ENCODE results near the gene S100A5. TPM values are rescaled to one million over a fixed set of nuclear protein-coding genes. Genes with fewer than 3 reads are reported as not detected.
"Not testable (repeated sequence)": the region's sequence is repeated elsewhere in the genome, so short reads cannot be mapped to it uniquely, and the experiment has no call there.

The S100A5 gene, protein sequence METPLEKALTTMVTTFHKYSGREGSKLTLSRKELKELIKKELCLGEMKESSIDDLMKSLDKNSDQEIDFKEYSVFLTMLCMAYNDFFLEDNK
- total RNA-seq = 1 to 10 TPM; 3.2 to 9.6 TPM

DNA sequence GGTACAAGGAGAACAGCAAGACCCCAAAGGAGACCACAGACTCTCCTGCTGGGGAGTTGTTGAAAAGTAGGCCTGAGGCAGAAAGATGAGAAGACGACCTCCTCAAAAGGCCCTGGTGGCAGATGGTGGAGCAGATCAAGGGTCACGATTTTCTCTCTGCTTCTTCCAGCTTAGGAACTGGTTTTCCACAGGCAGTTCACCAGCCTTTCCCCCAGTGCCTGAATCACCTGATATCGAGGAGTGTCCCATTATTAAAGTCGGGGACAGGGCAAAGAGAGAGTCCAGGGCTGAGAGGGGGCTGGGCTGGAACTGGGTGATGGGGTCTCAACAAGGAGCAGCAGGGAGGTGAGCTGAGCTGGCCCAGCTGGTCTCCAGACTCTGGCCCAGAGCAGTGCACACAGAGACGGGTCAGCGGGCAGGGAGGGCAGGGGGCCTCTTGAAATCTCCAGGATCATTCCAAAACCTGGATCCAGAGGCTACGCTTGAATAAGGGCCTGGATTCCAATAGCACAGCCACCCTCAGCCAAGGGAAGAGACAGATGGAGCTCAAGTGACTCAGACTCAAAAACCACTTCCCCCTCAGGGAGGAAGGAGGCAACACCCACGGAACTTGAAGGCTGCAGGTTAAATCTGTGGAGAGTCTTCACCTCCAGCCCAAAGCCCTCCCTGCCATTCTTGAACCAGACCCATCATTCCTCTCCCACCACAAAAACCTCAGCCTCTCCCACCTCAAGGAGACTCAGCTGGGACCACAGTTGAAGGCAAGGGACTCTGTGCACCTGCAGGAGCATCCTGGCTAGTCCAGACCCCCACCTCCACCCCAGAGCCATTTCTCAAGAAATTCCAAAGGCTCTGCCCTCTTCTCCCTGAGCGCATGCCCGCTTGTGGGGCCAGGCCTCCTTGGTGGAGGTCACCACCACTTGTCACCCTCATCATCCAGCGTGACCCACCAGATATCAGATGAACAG, at the start of gene S100A5:
Gene S100A5 (minus strand): TSS at position 541 of the 968 bp plus-strand sequence. CDS start 743 bp downstream, outside the sequence.
- Mint-ChIP-seq H3K9me3 (no peaks in the 10 kb centered on the region), H3K27ac (peak within 1 kb of the TSS; percentile 98), H3K4me1 (peaks cover 55% of the 10 kb centered on the region), H3K36me3 (ENCODE audit: low read depth) (peaks cover 54% of the 10 kb centered on the region), H3K4me3 (peak within 1 kb of the TSS; percentile 98), H3K27me3 (no peaks in the 10 kb centered on the region)
- ATAC-seq (replicated peaks) = peak; percentile 15

DNA sequence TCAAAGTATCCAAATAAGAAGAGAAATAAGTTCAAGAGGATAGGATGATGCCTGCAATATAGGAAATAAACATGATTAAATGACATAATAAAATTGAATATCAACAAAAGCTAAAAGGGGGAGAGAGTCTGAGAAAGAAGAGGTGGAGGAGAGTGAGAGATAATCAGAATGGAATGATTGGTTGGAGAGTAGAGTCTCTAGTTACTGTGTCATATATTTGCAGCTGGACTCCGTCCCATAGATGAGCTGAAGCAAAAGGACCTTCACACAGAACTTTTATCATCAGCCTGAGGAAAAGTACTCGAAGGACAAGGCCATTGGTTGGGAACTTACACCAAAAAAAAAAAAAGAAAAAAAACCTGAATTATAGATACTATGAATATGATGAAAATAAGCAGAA, 47.7 kb upstream of the S100A5 start:
- ATAC-seq (replicated peaks) = no peak
- Mint-ChIP-seq H3K27ac (no peak overlapping the region), H3K9me3 (no peaks in the 10 kb centered on the region), H3K36me3 (ENCODE audit: low read depth) (no peaks in the 10 kb centered on the region), H3K4me1 (no peaks in the 10 kb centered on the region), H3K27me3 (peaks cover 3% of the 10 kb centered on the region), H3K4me3 (no peak overlapping the region)

DNA sequence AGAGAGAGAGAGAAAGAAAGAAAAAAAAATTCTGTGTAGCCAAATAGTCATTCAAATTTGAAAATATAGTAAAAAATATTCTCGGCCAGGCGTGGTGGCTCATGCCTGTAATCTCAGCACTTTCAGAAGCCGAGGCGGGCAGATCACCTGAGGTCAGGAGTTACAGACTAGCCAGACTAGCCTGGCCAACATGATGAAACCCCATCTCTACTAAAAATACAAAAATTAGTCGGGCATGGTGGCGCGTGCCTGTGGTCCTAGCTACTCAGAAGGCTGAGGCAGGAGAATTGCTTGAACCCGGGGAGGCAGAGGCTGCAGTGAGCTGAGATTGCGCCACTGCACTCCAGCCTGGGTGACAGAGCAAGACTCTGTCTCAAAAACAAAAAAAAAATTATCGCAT, 47.3 kb upstream of the S100A5 start:
- H3K36me3 Mint-ChIP-seq (ENCODE audit: low read depth); H3K27ac Mint-ChIP-seq; H3K27me3 Mint-ChIP-seq; ATAC-seq (replicated peaks); H3K4me1 Mint-ChIP-seq; H3K9me3 Mint-ChIP-seq; H3K4me3 Mint-ChIP-seq: not testable (repeated sequence)

DNA sequence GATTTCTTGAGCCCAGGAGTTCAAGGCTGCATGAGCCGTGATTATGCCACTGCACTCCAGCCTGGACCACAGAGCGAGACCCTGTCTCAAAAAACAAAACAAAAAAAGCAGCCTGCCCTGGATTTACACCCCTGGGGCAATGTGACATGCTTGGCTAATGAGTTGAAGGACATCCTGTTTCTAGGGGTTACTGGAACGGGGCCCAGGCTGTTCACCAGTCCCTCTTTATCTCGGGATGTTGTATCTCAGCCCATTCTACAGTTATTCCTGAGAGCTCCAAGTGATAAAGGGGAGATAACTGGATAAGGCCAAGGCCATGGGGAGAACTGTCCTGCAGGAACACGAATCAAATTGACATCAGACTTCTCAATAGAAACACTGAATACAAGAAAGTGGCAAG, 46.6 kb upstream of the S100A5 start:
- Mint-ChIP-seq H3K4me1 (no peaks in the 10 kb centered on the region), H3K36me3 (ENCODE audit: low read depth) (no peaks in the 10 kb centered on the region), H3K27ac (no peak overlapping the region), H3K9me3 (no peaks in the 10 kb centered on the region), H3K4me3 (no peak overlapping the region), H3K27me3 (peaks cover 3% of the 10 kb centered on the region)
- no peak for ATAC-seq (replicated peaks)

DNA sequence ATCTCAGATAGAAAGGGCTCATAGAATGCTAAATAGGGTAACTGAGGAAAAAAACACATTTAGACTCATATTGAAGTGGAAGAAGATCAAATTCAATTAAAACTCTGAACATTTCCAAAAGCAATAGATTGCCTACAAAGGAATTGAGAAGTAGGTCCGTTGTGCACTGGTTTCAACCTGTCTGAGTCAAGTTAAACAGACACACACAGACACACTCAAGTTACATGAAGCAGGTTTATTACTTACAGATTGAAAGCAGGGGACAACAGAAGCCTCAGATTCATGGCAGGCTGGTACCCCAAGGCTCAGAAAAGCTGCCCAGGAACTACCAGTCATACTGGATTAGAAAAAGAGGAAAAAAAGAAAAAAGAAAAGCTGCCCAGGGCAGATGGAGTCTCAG, 45.6 kb upstream of the S100A5 start:
- Mint-ChIP-seq H3K27ac (no peak overlapping the region), H3K36me3 (ENCODE audit: low read depth) (no peaks in the 10 kb centered on the region), H3K9me3 (no peaks in the 10 kb centered on the region), H3K27me3 (peaks cover 3% of the 10 kb centered on the region), H3K4me3 (no peak overlapping the region), H3K4me1 (no peaks in the 10 kb centered on the region)
- no peak for ATAC-seq (replicated peaks)

DNA sequence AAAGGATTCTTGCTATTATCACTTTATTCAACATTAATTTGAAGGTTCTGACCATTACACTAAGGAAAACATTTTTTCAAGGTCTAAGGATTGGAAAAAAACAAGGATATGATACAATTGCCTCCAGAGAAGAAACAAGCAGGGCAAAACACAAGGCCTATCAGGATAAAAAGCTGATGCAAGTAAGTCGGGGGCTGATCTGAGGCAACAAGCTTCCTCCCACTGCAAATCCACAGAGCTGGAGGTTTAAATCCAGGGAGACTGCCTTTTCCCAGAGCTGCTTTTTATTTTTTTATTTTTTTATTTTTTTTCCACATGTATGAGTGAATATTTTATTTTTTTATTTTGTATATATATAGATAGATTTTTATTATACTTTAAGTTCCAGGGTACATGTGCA, 44.3 kb upstream of the S100A5 start:
- Mint-ChIP-seq H3K9me3 (no peaks in the 10 kb centered on the region), H3K27ac (no peak overlapping the region), H3K4me1 (no peaks in the 10 kb centered on the region), H3K27me3 (peaks cover 3% of the 10 kb centered on the region), H3K4me3 (no peak overlapping the region), H3K36me3 (ENCODE audit: low read depth) (no peaks in the 10 kb centered on the region)
- ATAC-seq (replicated peaks) = no peak

DNA sequence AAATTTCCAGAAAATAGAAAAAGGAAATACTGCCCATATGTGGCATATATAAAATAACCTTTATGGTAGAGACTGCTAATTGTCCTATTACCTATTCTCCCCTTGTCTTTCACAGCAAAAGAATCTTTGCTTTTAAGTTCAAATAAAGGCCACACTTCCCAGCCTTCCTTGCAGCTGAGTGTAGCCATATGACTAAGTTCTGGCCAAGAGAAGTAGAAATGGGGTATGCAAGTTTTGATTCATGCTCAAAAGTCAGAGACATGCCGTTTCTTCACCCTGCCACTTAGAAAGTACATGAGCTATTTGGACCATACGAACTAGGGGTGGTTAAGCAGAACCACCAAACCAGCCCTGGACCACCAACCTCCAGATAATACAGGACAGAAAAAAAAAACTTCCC, 43.2 kb upstream of the S100A5 start:
- no peaks in the 10 kb centered on the region for H3K4me1 Mint-ChIP-seq
- H3K36me3 Mint-ChIP-seq (ENCODE audit: low read depth) = no peaks in the 10 kb centered on the region
- no peak overlapping the region for H3K4me3 Mint-ChIP-seq
- no peak for ATAC-seq (replicated peaks)
- H3K27me3 Mint-ChIP-seq = peaks cover 8% of the 10 kb centered on the region
- H3K27ac Mint-ChIP-seq = no peak overlapping the region
- no peaks in the 10 kb centered on the region for H3K9me3 Mint-ChIP-seq

DNA sequence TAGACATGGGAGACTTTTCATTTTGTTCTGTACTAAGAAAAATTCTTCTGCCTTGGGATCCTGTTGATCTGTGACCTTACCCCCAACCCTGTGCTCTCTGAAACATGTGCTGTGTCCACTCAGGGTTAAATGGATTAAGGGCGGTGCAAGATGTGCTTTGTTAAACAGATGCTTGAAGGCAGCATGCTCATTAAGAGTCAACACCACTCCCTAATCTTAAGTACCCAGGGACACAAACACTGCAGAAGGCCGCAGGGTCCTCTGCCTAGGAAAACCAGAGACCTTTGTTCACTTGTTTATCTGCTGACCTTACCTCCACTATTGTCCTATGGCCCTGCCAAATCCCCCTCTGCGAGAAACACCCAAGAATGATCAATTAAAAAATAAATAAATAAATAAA, 42.8 kb upstream of the S100A5 start:
- H3K4me3 Mint-ChIP-seq; H3K4me1 Mint-ChIP-seq; ATAC-seq (replicated peaks); H3K27ac Mint-ChIP-seq; H3K9me3 Mint-ChIP-seq; H3K36me3 Mint-ChIP-seq (ENCODE audit: low read depth): not testable (repeated sequence)
- H3K27me3 Mint-ChIP-seq = peaks cover 12% of the 10 kb centered on the region

DNA sequence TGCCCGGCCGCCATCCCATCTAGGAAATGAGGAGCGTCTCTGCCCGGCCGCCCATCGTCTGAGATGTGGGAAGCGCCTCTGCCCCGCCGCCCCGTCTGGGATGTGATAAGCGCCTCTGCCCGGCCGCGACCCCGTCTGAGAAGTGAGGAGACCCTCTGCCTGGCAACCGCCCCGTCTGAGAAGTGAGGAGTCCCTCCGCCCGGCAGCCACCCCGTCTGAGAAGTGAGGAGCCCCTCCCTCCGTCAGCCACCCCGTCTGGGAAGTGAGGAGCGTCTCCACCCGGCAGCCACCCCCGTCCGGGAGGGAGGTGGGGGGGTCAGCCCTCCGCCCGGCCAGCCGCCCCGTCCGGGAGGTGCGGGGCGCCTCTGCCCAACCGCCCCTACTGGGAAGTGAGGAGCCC, 42.1 kb upstream of the S100A5 start:
- not testable (repeated sequence) for H3K4me1 Mint-ChIP-seq; H3K9me3 Mint-ChIP-seq; H3K36me3 Mint-ChIP-seq (ENCODE audit: low read depth); H3K4me3 Mint-ChIP-seq; ATAC-seq (replicated peaks); H3K27ac Mint-ChIP-seq
- peaks cover 19% of the 10 kb centered on the region for H3K27me3 Mint-ChIP-seq

DNA sequence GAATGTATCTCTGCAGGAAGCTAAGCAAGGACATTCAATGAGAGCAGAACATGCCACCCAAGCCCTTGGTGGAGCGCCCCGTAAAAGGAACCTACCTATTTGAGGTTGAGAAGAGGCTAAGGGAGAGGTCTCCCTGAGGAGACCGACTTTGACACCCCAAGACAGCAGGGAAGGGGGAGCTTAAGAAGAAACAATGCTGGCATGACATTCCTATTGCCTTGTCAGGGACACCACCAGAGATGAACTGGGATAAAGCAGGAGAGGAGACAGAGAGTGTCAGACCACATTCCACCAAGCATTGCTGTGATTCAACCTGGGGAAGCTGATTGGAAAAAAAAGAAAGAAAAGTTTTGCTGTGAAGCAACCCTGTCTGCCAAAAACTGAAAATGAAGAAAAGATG, 38.2 kb upstream of the S100A5 start:
- peaks cover 24% of the 10 kb centered on the region for H3K27me3 Mint-ChIP-seq
- H3K27ac Mint-ChIP-seq = no peak overlapping the region
- H3K4me1 Mint-ChIP-seq = no peaks in the 10 kb centered on the region
- no peaks in the 10 kb centered on the region for H3K9me3 Mint-ChIP-seq
- no peak for ATAC-seq (replicated peaks)
- H3K4me3 Mint-ChIP-seq = no peak overlapping the region
- no peaks in the 10 kb centered on the region for H3K36me3 Mint-ChIP-seq (ENCODE audit: low read depth)

DNA sequence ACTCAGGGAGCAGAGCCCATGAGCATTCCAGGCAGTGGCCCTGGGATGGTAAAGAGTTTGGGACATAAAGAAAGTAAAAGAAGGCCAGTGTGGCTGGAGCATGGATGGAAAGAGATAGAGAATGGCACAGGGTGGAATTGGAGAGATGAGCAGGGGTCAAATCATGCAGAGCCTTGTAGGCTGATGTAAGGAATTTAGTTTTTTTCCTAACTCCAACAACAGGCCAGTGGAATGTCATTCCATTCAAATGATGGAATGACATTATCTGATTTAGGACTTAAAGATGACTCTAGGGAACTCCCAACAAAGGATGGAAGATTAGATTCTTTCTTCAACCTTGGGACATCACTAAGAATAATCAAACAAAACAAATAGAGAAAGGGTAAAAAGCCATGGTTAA, 37.8 kb upstream of the S100A5 start:
- Mint-ChIP-seq H3K4me3 (no peak overlapping the region), H3K27me3 (peaks cover 24% of the 10 kb centered on the region), H3K27ac (no peak overlapping the region), H3K4me1 (no peaks in the 10 kb centered on the region), H3K36me3 (ENCODE audit: low read depth) (no peaks in the 10 kb centered on the region), H3K9me3 (no peaks in the 10 kb centered on the region)
- ATAC-seq (replicated peaks) = no peak

DNA sequence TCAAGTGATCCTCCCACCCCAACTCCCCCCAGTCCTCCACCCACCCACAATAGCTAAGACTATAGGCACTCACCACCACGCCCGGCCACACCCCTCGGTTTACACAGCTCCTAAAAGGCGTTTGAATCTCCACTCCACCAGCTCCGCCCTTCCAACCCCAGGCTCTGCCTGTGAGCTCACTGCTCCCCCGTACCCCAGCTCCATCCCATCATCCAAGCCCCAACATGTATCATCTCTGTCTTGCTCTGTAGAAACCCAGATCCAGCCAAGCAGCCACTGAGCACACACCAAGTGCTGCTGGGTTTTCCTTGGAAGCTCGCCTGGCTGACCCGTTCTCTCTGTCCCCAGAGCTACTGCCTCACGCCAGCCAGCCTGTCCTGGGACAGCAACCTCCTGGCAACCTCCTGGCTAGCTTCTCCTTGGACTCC, 36.9 kb upstream of the S100A5 start:
- no peaks in the 10 kb centered on the region for H3K36me3 Mint-ChIP-seq (ENCODE audit: low read depth)
- ATAC-seq (replicated peaks) = no peak
- peaks cover 24% of the 10 kb centered on the region for H3K27me3 Mint-ChIP-seq
- H3K27ac Mint-ChIP-seq = no peak overlapping the region
- H3K4me3 Mint-ChIP-seq = no peak overlapping the region
- H3K9me3 Mint-ChIP-seq = no peaks in the 10 kb centered on the region
- peaks cover 7% of the 10 kb centered on the region for H3K4me1 Mint-ChIP-seq

DNA sequence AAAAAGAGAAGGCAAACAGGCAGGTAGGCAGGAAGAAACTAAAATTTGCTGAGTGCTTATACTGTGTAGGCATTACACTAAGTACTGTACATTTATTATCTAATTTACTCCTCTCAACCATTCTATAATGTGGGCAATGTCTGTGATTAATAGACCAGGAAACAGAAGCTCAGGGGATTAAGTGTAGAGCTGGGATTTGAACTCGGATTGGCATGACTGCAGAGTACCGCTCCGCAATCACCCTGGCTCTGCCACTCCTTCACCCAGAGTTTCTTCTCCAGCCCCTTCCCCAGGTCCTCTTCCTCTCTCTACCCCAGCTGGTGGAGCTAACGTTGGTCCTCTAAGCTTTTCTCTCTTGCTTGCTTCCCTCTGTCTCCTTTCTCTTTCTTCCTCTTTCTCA, 36.4 kb upstream of the S100A5 start:
- no peak overlapping the region for H3K4me3 Mint-ChIP-seq
- no peak for ATAC-seq (replicated peaks)
- no peaks in the 10 kb centered on the region for H3K36me3 Mint-ChIP-seq (ENCODE audit: low read depth)
- H3K9me3 Mint-ChIP-seq = no peaks in the 10 kb centered on the region
- peaks cover 24% of the 10 kb centered on the region for H3K27me3 Mint-ChIP-seq
- no peak overlapping the region for H3K27ac Mint-ChIP-seq
- peaks cover 7% of the 10 kb centered on the region for H3K4me1 Mint-ChIP-seq

DNA sequence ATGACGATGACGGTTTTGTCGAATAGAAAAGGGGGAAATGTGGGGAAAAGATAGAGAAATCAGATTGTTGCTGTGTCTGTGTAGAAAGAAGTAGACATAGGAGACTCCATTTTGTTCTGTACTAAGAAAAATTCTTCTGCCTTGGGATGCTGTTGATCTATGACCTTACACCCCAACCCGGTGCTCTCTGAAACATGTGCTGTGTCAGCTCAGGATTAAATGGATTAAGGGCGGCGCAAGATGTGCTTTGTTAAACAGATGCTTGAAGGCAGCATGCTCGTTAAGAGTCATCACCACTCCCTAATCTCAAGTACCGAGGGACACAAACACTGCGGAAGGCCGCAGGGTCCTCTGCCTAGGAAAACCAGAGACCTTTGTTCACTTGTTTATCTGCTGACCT, 34.8 kb upstream of the S100A5 start:
- not testable (repeated sequence) for H3K27ac Mint-ChIP-seq; H3K9me3 Mint-ChIP-seq; H3K4me3 Mint-ChIP-seq; H3K36me3 Mint-ChIP-seq (ENCODE audit: low read depth); ATAC-seq (replicated peaks)
- Mint-ChIP-seq H3K27me3 (peaks cover 24% of the 10 kb centered on the region), H3K4me1 (peaks cover 15% of the 10 kb centered on the region)

DNA sequence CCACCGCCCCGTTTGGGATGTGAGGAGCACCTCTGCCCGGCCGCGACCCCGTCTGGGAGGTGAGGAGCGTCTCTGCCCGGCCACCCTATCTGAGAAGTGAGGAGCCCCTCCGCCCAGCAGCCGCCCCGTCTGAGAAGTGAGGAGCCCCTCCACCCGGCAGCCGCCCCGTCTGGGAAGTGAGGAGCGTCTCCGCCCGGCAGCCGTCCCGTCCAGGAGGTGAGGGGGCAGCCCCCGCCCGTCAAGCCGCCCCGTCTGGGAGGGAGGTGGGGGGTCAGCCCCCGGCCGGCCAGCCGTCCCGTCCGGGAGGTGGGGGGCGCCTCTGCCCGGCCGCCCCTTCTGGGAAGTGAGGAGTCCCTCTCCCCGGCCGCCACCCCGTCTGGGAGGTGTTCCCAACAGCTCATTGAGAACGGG, 34.4 kb upstream of the S100A5 start:
- Mint-ChIP-seq H3K4me1 (peaks cover 15% of the 10 kb centered on the region), H3K27me3 (peaks cover 24% of the 10 kb centered on the region)
- H3K36me3 Mint-ChIP-seq (ENCODE audit: low read depth); H3K9me3 Mint-ChIP-seq; H3K27ac Mint-ChIP-seq; ATAC-seq (replicated peaks); H3K4me3 Mint-ChIP-seq: not testable (repeated sequence)
